H1 (cell line): ENCODE data around the gene SCYL2. TPM values are rescaled to one million over a fixed set of nuclear protein-coding genes. Genes with fewer than 3 reads are reported as not detected.

Experiments used
- CTCF ChIA-PET: fragments of 300-600 bp; sonication (Branson Sonifier 250); formaldehyde crosslinking; loops from one replicate; lab custom pipeline; 2021; ENCODE audit not compliant: partially characterized antibody; lab: Charles Lee
- POLR2A ChIA-PET: fragments of 300-600 bp; sonication (Branson Sonifier 250); formaldehyde crosslinking; loops from one replicate; lab custom pipeline; 2021; ENCODE audit warnings: inconsistent platforms; ENCODE audit not compliant: partially characterized antibody; lab: Charles Lee
- DNase-seq, 2 experiments: peaks; one replicate each; pipeline versions ENCODE4 v3.0.0 to v3.0.0-alpha.2; 2010 to 2022; ENCODE audit warnings: low spot score in 2 of 2, low read depth in 1 of 2, mixed read lengths in 1 of 2
- FAIRE-seq: peaks from 2 replicates; lab custom pipeline; 2011; peaks lifted over from hg19 to GRCh38; lab: Jason Lieb, UNC
- H2AFZ ChIP-seq: 2 replicates; pipeline ENCODE4 v1.8.1; 2012; ENCODE audit warnings: low read length, inconsistent platforms
- H2AK5ac ChIP-seq: 2 replicates; pipeline ENCODE4 v1.6.1; 2013; ENCODE audit warnings: low read depth, low read length
- H2BK120ac ChIP-seq: replicated peaks from 2 replicates; pipeline ENCODE3; 2013; ENCODE audit warnings: low read depth, low read length, inconsistent platforms
- H2BK12ac ChIP-seq: 2 replicates; pipeline ENCODE4 v1.6.1; 2013; ENCODE audit warnings: low read depth, low read length
- H2BK15ac ChIP-seq: 2 replicates; pipeline ENCODE4 v1.6.1; 2013; ENCODE audit warnings: low read length
- H2BK20ac ChIP-seq: 2 replicates; pipeline ENCODE4 v1.6.1; 2013; ENCODE audit warnings: low read length
- H2BK5ac ChIP-seq: 2 replicates; pipeline ENCODE4 v1.6.1; 2013; ENCODE audit warnings: low read depth, low read length
- H3K14ac ChIP-seq: 2 replicates; pipeline ENCODE4 v1.6.1; 2013; ENCODE audit warnings: inconsistent platforms; ENCODE audit not compliant: insufficient read length
- H3K18ac ChIP-seq: 2 replicates; pipeline ENCODE4 v1.6.1; 2013; ENCODE audit warnings: low read length; ENCODE audit errors: extremely low read depth
- H3K23ac ChIP-seq: 2 replicates; pipeline ENCODE4 v1.6.1; 2013; ENCODE audit warnings: inconsistent platforms; ENCODE audit not compliant: insufficient read length
- H3K23me2 ChIP-seq: 2 replicates; pipeline ENCODE4 v1.6.1; 2013; ENCODE audit warnings: low read depth, low read length
- H3K27ac ChIP-seq: 2 replicates; pipeline ENCODE4 v1.6.1; 2011; ENCODE audit warnings: low read depth, low read length, inconsistent platforms
- H3K27me3 ChIP-seq, 4 experiments: replicated peaks in 1 of 4; 1 replicate in 1 of 4; 2 replicates in 3 of 4; pipeline versions ENCODE4 v1.6.1 to v1.8.1; 2011 to 2013; ENCODE audit warnings: low read length in 3 of 4, mild to moderate bottlenecking in 3 of 4, inconsistent platforms in 2 of 4, mixed read lengths in 2 of 4, moderate library complexity in 1 of 4; ENCODE audit not compliant: control insufficient read depth in 3 of 4, insufficient read depth in 3 of 4; ENCODE audit errors: extremely low read depth in 1 of 4
- H3K36me3 ChIP-seq, 4 experiments: 2 replicates each; pipeline versions ENCODE4 v1.6.1 to v1.8.1; 2011 to 2013; ENCODE audit warnings: mild to moderate bottlenecking in 4 of 4, low read length in 3 of 4, moderate library complexity in 2 of 4, control low read depth in 1 of 4, inconsistent platforms in 1 of 4; ENCODE audit not compliant: insufficient read depth in 4 of 4, control insufficient read depth in 2 of 4
- H3K4ac ChIP-seq: replicated peaks from 2 replicates; pipeline ENCODE3; 2013; ENCODE audit warnings: low read length, low read depth, mixed read lengths, inconsistent platforms; ENCODE audit not compliant: insufficient read length
- H3K4me1 ChIP-seq, 4 experiments: replicated peaks in 1 of 4; 1 replicate in 1 of 4; 2 replicates in 3 of 4; pipeline versions ENCODE4 v1.6.1 to v1.8.1; 2011 to 2013; ENCODE audit warnings: low read length in 3 of 4, inconsistent platforms in 2 of 4, mixed read lengths in 1 of 4; ENCODE audit not compliant: insufficient read depth in 4 of 4, control insufficient read depth in 3 of 4
- H3K4me2 ChIP-seq, 2 experiments: 2 replicates each; pipeline versions ENCODE4 v1.6.1 to v1.8.1; 2011 to 2013; ENCODE audit warnings: low read depth in 2 of 2, low read length in 2 of 2, control low read depth in 1 of 2, inconsistent platforms in 1 of 2, mild to moderate bottlenecking in 1 of 2; ENCODE audit not compliant: insufficient read depth in 1 of 2
- H3K4me3 ChIP-seq, 4 experiments: fragments of 200-600, 300-600 bp in 1 of 4; sonication (generic), shearing (Covaris generic), sonication (Bioruptor Twin) in 1 of 4; 2 replicates each; pipeline versions ENCODE4 v1.5.1 to v1.8.1; 2011 to 2016; ENCODE audit warnings: low read length in 4 of 4, low read depth in 3 of 4, control low read depth in 2 of 4, inconsistent platforms in 2 of 4, mild to moderate bottlenecking in 2 of 4, mixed read lengths in 1 of 4, moderate library complexity in 1 of 4; ENCODE audit not compliant: insufficient read depth in 2 of 4; ENCODE audit errors: extremely low read depth in 1 of 4
- H3K56ac ChIP-seq: replicated peaks from 2 replicates; pipeline ENCODE3; 2013; ENCODE audit warnings: low read depth, mild to moderate bottlenecking, mixed read lengths, low read length, inconsistent platforms; ENCODE audit not compliant: insufficient read length
- H3K79me1 ChIP-seq: 2 replicates; pipeline ENCODE4 v1.6.1; 2013; ENCODE audit warnings: low read depth, low read length, control low read depth
- H3K79me2 ChIP-seq, 2 experiments: 2 replicates each; pipeline versions ENCODE4 v1.6.1 to v1.8.1; 2012 to 2013; ENCODE audit warnings: low read length in 2 of 2, mild to moderate bottlenecking in 2 of 2, inconsistent platforms in 1 of 2; ENCODE audit not compliant: insufficient read depth in 2 of 2, control insufficient read depth in 1 of 2
- H3K9ac ChIP-seq, 4 experiments: replicated peaks in 1 of 4; 1 replicate in 1 of 4; 2 replicates in 3 of 4; pipeline versions ENCODE4 v1.6.1 to v1.8.1; 2011 to 2013; ENCODE audit warnings: low read depth in 3 of 4, low read length in 3 of 4, control low read depth in 2 of 4, mild to moderate bottlenecking in 2 of 4, moderate library complexity in 2 of 4, inconsistent platforms in 1 of 4; ENCODE audit errors: extremely low read depth in 1 of 4
- H3K9me3 ChIP-seq, 2 experiments: 2 replicates each; pipeline versions ENCODE4 v1.6.1 to v1.8.1; 2012 to 2013; ENCODE audit warnings: mild to moderate bottlenecking in 2 of 2, moderate library complexity in 2 of 2, control low read depth in 1 of 2, inconsistent platforms in 1 of 2, low read depth in 1 of 2, low read length in 1 of 2, mixed read lengths in 1 of 2; ENCODE audit not compliant: insufficient read depth in 2 of 2
- H4K20me1 ChIP-seq, 2 experiments: replicated peaks in 1 of 2; 2 replicates each; pipeline versions ENCODE3 to v1.8.1; 2011 to 2013; ENCODE audit warnings: inconsistent platforms in 2 of 2, low read length in 2 of 2, mild to moderate bottlenecking in 1 of 2; ENCODE audit not compliant: insufficient read depth in 2 of 2, control insufficient read depth in 1 of 2
- H4K5ac ChIP-seq: 2 replicates; pipeline ENCODE4 v1.6.1; 2013; ENCODE audit warnings: low read length, low read depth, mixed read lengths, inconsistent platforms; ENCODE audit not compliant: insufficient read length
- H4K8ac ChIP-seq: 2 replicates; pipeline ENCODE4 v1.8.0; 2013; ENCODE audit warnings: mild to moderate bottlenecking, moderate library complexity, low read length, inconsistent platforms; ENCODE audit not compliant: insufficient read depth; ENCODE audit errors: extremely low read depth
- H4K91ac ChIP-seq: replicated peaks from 2 replicates; pipeline ENCODE3; 2013; ENCODE audit warnings: low read length, mixed read lengths, inconsistent platforms; ENCODE audit not compliant: insufficient read length
- ASH2L ChIP-seq: fragments of 200-600, 300-600 bp; sonication (generic); IDR thresholded peaks from one replicate; pipeline ENCODE4 v1.7.1; 2017; ENCODE audit warnings: low read length
- EZH2 ChIP-seq: fragments of 200-600 bp; sonication (generic); IDR thresholded peaks from 2 replicates; pipeline ENCODE4 v1.7.1; 2012; ENCODE audit warnings: low read depth, mild to moderate bottlenecking, moderate library complexity, low read length, inconsistent platforms; ENCODE audit not compliant: severe bottlenecking
- HDAC2 ChIP-seq, 2 experiments: fragments of 300-600 bp in 1 of 2; sonication (generic) in 1 of 2; IDR thresholded peaks; 2 replicates each; pipeline ENCODE4 v1.6.1; 2011 to 2012; ENCODE audit warnings: low read depth in 2 of 2, low read length in 2 of 2, mild to moderate bottlenecking in 2 of 2, moderate library complexity in 2 of 2, borderline replicate concordance in 1 of 2, inconsistent platforms in 1 of 2
- POLR2AphosphoS5 ChIP-seq: IDR thresholded peaks from 2 replicates; pipeline ENCODE4 v1.6.1; 2011; ENCODE audit warnings: low read depth, low read length
- SP4 ChIP-seq: IDR thresholded peaks from 2 replicates; pipeline ENCODE4 v1.6.1; 2012; ENCODE audit warnings: low read length, inconsistent platforms
- TAF1 ChIP-seq: IDR thresholded peaks from 2 replicates; pipeline ENCODE4 v1.6.1; 2011; ENCODE audit warnings: mild to moderate bottlenecking, low read depth, low read length
- TBP ChIP-seq: IDR thresholded peaks from 2 replicates; pipeline ENCODE4 v1.6.1; 2011; ENCODE audit warnings: low read depth, low read length, improper control_type of control experiment
- whole genome bisulfite sequencing, 2 experiments: shearing (Covaris generic) in 1 of 2; methylation state at CpG; one replicate each; pipeline versions ENCODE4 v1.1.6 to v1.1.7; 2013 to 2015; ENCODE audit warnings: low lambda C conversion rate in 2 of 2, mixed read lengths in 2 of 2, inconsistent platforms in 1 of 2, low coverage in 1 of 2, missing lambda C conversion rate in 1 of 2; ENCODE audit not compliant: insufficient replicate concordance in 2 of 2, insufficient coverage in 1 of 2, insufficient read length in 1 of 2; ENCODE audit errors: extremely low coverage in 1 of 2, missing lambda C conversion rate in 1 of 2; 5-methylcytosine and 5-hydroxymethylcytosine counted together
- polyA plus RNA-seq, 7 experiments: library from polyadenylated mRNA; depleted of rRNA in 3 of 7; stranded (reverse) in 5 of 7; unstranded in 2 of 7; fragments of >200 nt in 5 of 7; fragments of 200-250 nt in 2 of 7; gene quantifications; 1 replicate in 5 of 7; 2 replicates in 1 of 7; 4 replicates in 1 of 7; pipeline versions ENCODE4 v1.2.1 to v1.2.3, GENCODE V29; 2011 to 2013; ENCODE audit warnings: missing spikeins in 2 of 7, mixed read lengths in 2 of 7
- total RNA-seq: library from RNA; stranded (reverse); fragmentation: NEBNext Ultra II Directional; extraction: Animal tissue kit (Norgen Biotek cat#: 25700); gene quantifications from 2 replicates; pipeline ENCODE4 v1.2.1, GENCODE V29; 2021
- TF ChIP-seq, protein P1 (sequence below): IDR thresholded peaks from 2 replicates; pipeline ENCODE4 v1.6.1; 2012; ENCODE audit warnings: inconsistent platforms

Gene SCYL2
- total and polyA plus RNA-seq, 2 of the 8 experiments (the other 6 are each of a cell fraction or from before 2014, with no cell fraction given): 8.9 to 48.7 TPM

DNA sequence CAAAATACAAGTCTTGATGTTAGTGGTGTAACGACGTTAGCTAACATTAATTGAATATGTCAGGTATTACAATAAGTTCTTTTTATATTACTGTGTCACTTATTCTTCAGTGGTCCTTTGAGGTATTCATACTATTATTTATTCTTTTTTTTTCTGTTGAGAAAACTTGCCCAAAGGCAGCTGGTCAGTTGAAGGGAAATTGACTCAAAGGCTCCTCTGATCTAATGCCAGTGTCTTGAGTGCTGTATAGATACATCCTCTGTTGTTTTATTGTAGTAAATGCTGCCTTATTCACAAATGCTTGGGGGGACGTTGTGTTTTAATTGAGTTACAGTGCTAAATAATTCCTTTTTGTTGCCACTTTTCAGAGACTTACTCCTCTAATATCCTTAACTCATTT is 23.0 kb downstream of the SCYL2 start:
- Histone ChIP-seq H2BK15ac (no peak overlapping the region), H3K4me1 (no peaks in the 10 kb centered on the region), H3K18ac (no peak overlapping the region), H3K79me1 (no peaks in the 10 kb centered on the region), H3K9me3 (peaks cover 0 to 3% of the 10 kb centered on the region in 2 experiments; a peak in 2 of 4 replicates), H4K8ac (no peak overlapping the region), H2AK5ac (no peak overlapping the region), H3K4me3 (no peak overlapping the region), H3K56ac (no peak overlapping the region), H2BK120ac (no peak overlapping the region), H3K14ac (no peak overlapping the region), H3K9ac (no peak overlapping the region), H4K91ac (no peak overlapping the region), H3K23me2 (no peaks in the 10 kb centered on the region; the same call in 1 of the 2 replicates), H2BK20ac (no peak overlapping the region), H3K4me2 (no peak overlapping the region), H4K20me1 (no peaks in the 10 kb centered on the region), H3K36me3 (peaks cover 0 to 25% (median 9%) of the 10 kb centered on the region in 4 experiments; a peak in 4 of 8 replicates), H2BK5ac (no peak overlapping the region), H4K5ac (no peak overlapping the region), H3K4ac (no peak overlapping the region), H3K23ac (no peak overlapping the region), H3K27me3 (no peaks in the 10 kb centered on the region), H3K79me2 (no peaks in the 10 kb centered on the region), H3K27ac (no peak overlapping the region), H2AFZ (no peak overlapping the region), H2BK12ac (no peak overlapping the region)
- 89% methylated on average over 3 of the region's 3 CpGs; no CpG with 5 or more reads in 1 of the 2 experiments for WGBS, 2 experiments
- TF ChIP-seq EZH2: no peak
- TF ChIP-seq TBP: no peak
- no peak for TF ChIP-seq ASH2L
- TF ChIP-seq, protein P1, sequence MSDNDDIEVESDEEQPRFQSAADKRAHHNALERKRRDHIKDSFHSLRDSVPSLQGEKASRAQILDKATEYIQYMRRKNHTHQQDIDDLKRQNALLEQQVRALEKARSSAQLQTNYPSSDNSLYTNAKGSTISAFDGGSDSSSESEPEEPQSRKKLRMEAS: no peak
- no peak for TF ChIP-seq SP4
- no peak for TF ChIP-seq HDAC2 (IDR thresholded peaks at IDR 0.05; ENCODE audit: borderline replicate concordance in 1 of 2, low read depth in 2 of 2, low read length in 2 of 2)
- TF ChIP-seq TAF1: no peak
- TF ChIP-seq POLR2AphosphoS5: no peak
- FAIRE-seq (no peak), DNase-seq (no peak)
- POLR2A ChIA-PET: no interaction called here
- CTCF ChIA-PET: interaction anchor here (0.7 to 1.6 kb wide), 3 partner anchors 58 to 980 kb away, joined by 3 to 6 read pairs (median 3); no protein-coding TSS in a partner anchor
